HepG2 (cell line): ENCODE measurements around the gene XPR1. TPM values are rescaled to one million over a fixed set of nuclear protein-coding genes. Genes with fewer than 3 reads are reported as not detected.
A peak's percentile ranks its signal among the peaks of the same experiment; 100 is the strongest.

Experiments used
- ARNTL ChIP-seq: sonication (generic); formaldehyde crosslinking; IDR thresholded peaks from 2 replicates; pipeline ENCODE4 v1.4.0; 2020; ENCODE audit warnings: mild to moderate bottlenecking, missing genetic modification reagents
- ATF4 ChIP-seq, 2 experiments: fragments of 450-650 bp in 1 of 2; sonication (generic) in 1 of 2; formaldehyde crosslinking; IDR thresholded peaks; 2 replicates each; pipeline versions ENCODE4 v1.5.0 to v1.8.0; 2020 to 2022; ENCODE audit warnings: mild to moderate bottlenecking in 1 of 2, missing genetic modification reagents in 1 of 2
- FOXJ3 ChIP-seq: sonication (generic); formaldehyde crosslinking; IDR thresholded peaks from 2 replicates; pipeline ENCODE4 v1.4.0; 2020; ENCODE audit warnings: missing genetic modification reagents, mild to moderate bottlenecking, borderline replicate concordance
- GATA4 ChIP-seq: sonication (generic); IDR thresholded peaks from 2 replicates; pipeline ENCODE4 v1.6.1; 2016; ENCODE audit warnings: antibody characterized with exemption, low read depth, borderline replicate concordance
- HNF4G ChIP-seq, 2 experiments: sonication (generic) in 1 of 2; formaldehyde crosslinking in 1 of 2; IDR thresholded peaks; 2 replicates each; pipeline versions ENCODE4 v1.4.0 to v1.6.1; 2011 to 2020; ENCODE audit warnings: borderline replicate concordance in 2 of 2, low read depth in 2 of 2, mild to moderate bottlenecking in 2 of 2, low read length in 1 of 2, missing genetic modification reagents in 1 of 2, moderate library complexity in 1 of 2
- HNRNPLL ChIP-seq: fragments of 200-400 bp; formaldehyde crosslinking; IDR thresholded peaks from 2 replicates; pipeline ENCODE4 v1.6.1; 2017; ENCODE audit warnings: mild to moderate bottlenecking, low read depth, low read length; ENCODE audit not compliant: poor library complexity, severe bottlenecking
- HNRNPUL1 ChIP-seq: fragments of 200-400 bp; formaldehyde crosslinking; IDR thresholded peaks from 2 replicates; pipeline ENCODE4 v1.6.1; 2017; ENCODE audit warnings: low read depth, mild to moderate bottlenecking, low read length, moderate library complexity
- HOXA3 ChIP-seq: sonication (generic); formaldehyde crosslinking; IDR thresholded peaks from 2 replicates; pipeline ENCODE4 v1.5.0; 2020; ENCODE audit warnings: missing genetic modification reagents
- JARID2 ChIP-seq: sonication (generic); formaldehyde crosslinking; IDR thresholded peaks from 2 replicates; pipeline ENCODE4 v1.8.1; 2023; ENCODE audit warnings: missing genetic modification reagents, inconsistent platforms; ENCODE audit not compliant: insufficient replicate concordance
- KLF6 ChIP-seq: IDR thresholded peaks from 2 replicates; pipeline ENCODE4 v1.8.0; 2016; ENCODE audit warnings: missing biosample characterization, missing genetic modification reagents
- MXD1 ChIP-seq: sonication (generic); formaldehyde crosslinking; IDR thresholded peaks from 2 replicates; pipeline ENCODE4 v1.4.0; 2020; ENCODE audit warnings: mild to moderate bottlenecking, missing genetic modification reagents
- NPAS2 ChIP-seq: sonication (generic); formaldehyde crosslinking; IDR thresholded peaks from 2 replicates; pipeline ENCODE4 v1.8.0; 2022; ENCODE audit warnings: mild to moderate bottlenecking, missing genetic modification reagents, borderline replicate concordance
- PRMT3 ChIP-seq: sonication (generic); formaldehyde crosslinking; IDR thresholded peaks from 2 replicates; pipeline ENCODE4 v1.8.1; 2022; ENCODE audit warnings: low read depth, mild to moderate bottlenecking, moderate library complexity, missing genetic modification reagents, borderline replicate concordance
- RCOR2 ChIP-seq: IDR thresholded peaks from 2 replicates; pipeline ENCODE4 v1.6.1; 2016; ENCODE audit warnings: missing biosample characterization, missing genetic modification reagents
- REPIN1 ChIP-seq: sonication (generic); formaldehyde crosslinking; IDR thresholded peaks from 2 replicates; pipeline ENCODE4 v1.8.0; 2022; ENCODE audit warnings: missing genetic modification reagents, low read depth, mild to moderate bottlenecking, borderline replicate concordance
- RORA ChIP-seq: sonication (generic); formaldehyde crosslinking; IDR thresholded peaks from 2 replicates; pipeline ENCODE4 v1.5.0; 2020; ENCODE audit warnings: mild to moderate bottlenecking, missing genetic modification reagents, moderate library complexity
- SIN3A ChIP-seq: IDR thresholded peaks from 2 replicates; pipeline ENCODE4 v1.6.1; 2011; ENCODE audit warnings: low read depth, mild to moderate bottlenecking, control low read depth, low read length, borderline replicate concordance
- SP2 ChIP-seq: sonication (generic); formaldehyde crosslinking; IDR thresholded peaks from 2 replicates; pipeline ENCODE4 v1.5.1; 2020; ENCODE audit warnings: mild to moderate bottlenecking, missing genetic modification reagents
- ZHX1 ChIP-seq: sonication (generic); formaldehyde crosslinking; IDR thresholded peaks from 2 replicates; pipeline ENCODE4 v1.8.1; 2022; ENCODE audit warnings: low read depth, mild to moderate bottlenecking, missing genetic modification reagents
- ZNF512B ChIP-seq: sonication (generic); formaldehyde crosslinking; IDR thresholded peaks from 2 replicates; pipeline ENCODE4 v1.5.1; 2020; ENCODE audit warnings: missing genetic modification reagents, mild to moderate bottlenecking, borderline replicate concordance
- ZNF530 ChIP-seq: sonication (generic); formaldehyde crosslinking; IDR thresholded peaks from 2 replicates; pipeline ENCODE4 v1.5.0; 2020; ENCODE audit warnings: low read depth, mild to moderate bottlenecking, missing genetic modification reagents
- ZNF549 ChIP-seq: sonication (generic); formaldehyde crosslinking; IDR thresholded peaks from 2 replicates; pipeline ENCODE4 v1.5.0; 2020; ENCODE audit warnings: missing genetic modification reagents
- ZNF83 ChIP-seq: sonication (generic); formaldehyde crosslinking; IDR thresholded peaks from 2 replicates; pipeline ENCODE4 v1.4.0; 2020; ENCODE audit warnings: missing genetic modification reagents, mild to moderate bottlenecking, borderline replicate concordance
- ZNF879 ChIP-seq: sonication (generic); formaldehyde crosslinking; IDR thresholded peaks from 2 replicates; pipeline ENCODE4 v1.8.1; 2023; ENCODE audit warnings: missing genetic modification reagents
- polyA plus RNA-seq, 8 experiments: library from polyadenylated mRNA; depleted of rRNA in 3 of 8; stranded (reverse) in 7 of 8; unstranded in 1 of 8; fragments of >200 nt; fragmentation: Illumina TruSeq in 4 of 8; extraction: Trizol in 4 of 8; gene quantifications; 2 replicates each; pipeline versions ENCODE4 v1.2.1 to v1.2.3, GENCODE V29; 2011 to 2016; ENCODE audit warnings: low read depth in 4 of 8, missing spikeins in 1 of 8, mixed read lengths in 1 of 8; ENCODE audit not compliant: insufficient read depth in 1 of 8
- total RNA-seq, 5 experiments: library from RNA; depleted of rRNA; stranded (reverse); fragments of >200 nt; fragmentation: Illumina TruSeq; extraction: Trizol; gene quantifications; 2 replicates each; pipeline ENCODE4 v1.2.3, GENCODE V29; 2016; ENCODE audit warnings: low read depth in 1 of 5

The XPR1 gene
- total and polyA plus RNA-seq, 2 of the 13 experiments (the other 11 are each of a cell fraction or from before 2014, with no cell fraction given): 22.3 to 23.6 TPM

GRCh38 chr1:180927348-180927747 is 295.5 kb downstream of the XPR1 start (continued):
- TF ChIP-seq ZHX1 (CRISPR knock-in tag) (no peak), JARID2 (CRISPR knock-in tag) (no peak), ZNF83 (no peak), ARNTL (CRISPR knock-in tag) (0 out of 2 replicates have a peak, but pooled peaks have one; percentile 31), FOXJ3 (CRISPR knock-in tag) (no peak), ATF4 (CRISPR knock-in tag; IDR thresholded peaks at IDR 0.05) (no peak), ZNF512B (CRISPR knock-in tag) (no peak), HNRNPUL1 (no peak), HOXA3 (CRISPR knock-in tag) (peak; percentile 33; the same call in 1 of the 2 replicates), PRMT3 (no peak), SP2 (CRISPR knock-in tag) (no peak), REPIN1 (no peak), MXD1 (CRISPR knock-in tag) (no peak), ZNF549 (CRISPR knock-in tag) (no peak), RCOR2 (CRISPR knock-in tag) (no peak), NPAS2 (CRISPR knock-in tag) (no peak), RORA (no peak), ZNF879 (CRISPR knock-in tag) (no peak), KLF6 (CRISPR knock-in tag) (no peak), HNRNPLL (no peak), ZNF530 (CRISPR knock-in tag) (no peak), SIN3A (no peak), GATA4 (no peak), HNF4G (IDR thresholded peaks at IDR 0.05; ENCODE audit: borderline replicate concordance, low read depth, low read length) (no peak), HNF4G (CRISPR knock-in tag; IDR thresholded peaks at IDR 0.05; ENCODE audit: borderline replicate concordance, low read depth) (peak; percentile 36; the same call in 1 of the 2 replicates)
